ENCODE results near the gene NDUFS7. TPM values are rescaled to one million over a fixed set of nuclear protein-coding genes. Genes with fewer than 3 reads are reported as not detected.

Gene NDUFS7
- polyA plus RNA-seq, 2 of the 4 experiments (the other 2 are of a cell fraction) = 19.3 to 68.9 TPM

DNA sequence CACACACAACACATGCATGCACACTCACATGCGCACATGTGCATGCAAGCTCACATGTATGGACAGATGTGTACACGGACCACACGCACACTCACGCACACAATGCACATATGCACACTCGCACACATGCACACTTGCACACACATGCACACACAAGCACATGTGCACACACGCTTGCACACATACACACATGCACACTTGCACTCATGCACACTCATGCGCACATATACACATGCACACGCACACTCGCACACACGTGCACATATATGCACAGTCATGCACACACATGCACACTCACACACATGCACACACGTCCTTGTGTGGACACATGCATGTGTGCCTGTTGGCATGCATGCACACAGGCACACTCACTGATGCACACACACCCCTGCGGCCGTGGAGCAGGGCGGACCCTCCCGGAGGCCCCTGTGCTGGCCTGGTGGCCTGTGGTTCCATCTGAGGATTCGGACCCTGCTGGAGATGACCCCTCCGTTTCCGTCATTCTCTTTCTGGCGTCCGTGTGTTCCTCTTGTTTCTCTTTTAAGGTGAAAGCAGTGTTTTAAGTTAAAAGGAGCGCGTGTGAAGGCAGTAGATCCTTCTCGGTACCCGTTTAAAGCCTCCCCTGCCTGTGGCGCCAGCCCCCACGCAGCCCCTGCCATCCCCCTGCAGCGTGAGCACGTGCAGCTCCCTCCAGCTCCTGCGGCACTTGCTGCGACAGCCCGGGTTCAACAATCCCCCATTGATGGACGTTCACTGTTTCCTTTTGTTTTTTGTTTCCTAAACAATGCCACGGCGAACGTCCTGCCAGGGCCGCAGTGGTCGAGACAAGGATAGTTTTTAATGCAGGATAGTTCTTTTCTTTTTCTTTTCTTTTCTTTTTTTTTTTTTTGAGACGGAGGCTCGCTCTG, 5.6 kb downstream of the NDUFS7 start:
- Histone ChIP-seq H3K4me3 (no peak overlapping the region), H3K4me2 (no peak overlapping the region), H3K4me1 (peaks cover 4% of the 10 kb centered on the region; the same call in 1 of the 3 replicates), H3K9me3 (no peaks in the 10 kb centered on the region), H3K27ac (no peak overlapping the region)
- CTCF ChIA-PET = no interaction called here
- WGBS (ENCODE audit: missing lambda C conversion rate) = 92% methylated on average over 39 of the region's 39 CpGs
- POLR2A ChIA-PET = no interaction called here
- TF ChIP-seq NFE2L2 (conservative IDR thresholded peaks at IDR 0.05; ENCODE audit: low read length) (peak; percentile 55), HOXA7 (CRISPR knock-in tag; IDR thresholded peaks at IDR 0.05) (no peak)
- FAIRE-seq (no peak), DNase-seq (ENCODE audit: low read depth in 1 of 2, low spot score in 1 of 2) (no peak), ATAC-seq (no peak)

- POLR2A ChIA-PET = no interaction called here
- ATAC-seq (no peak), FAIRE-seq (no peak), DNase-seq (ENCODE audit: low read depth in 1 of 2, low spot score in 1 of 2) (no peak)
- no peaks in the 10 kb centered on the region for H3K4me1 ChIP-seq
- H3K9me3 ChIP-seq = no peaks in the 10 kb centered on the region
- H3K4me2 ChIP-seq = no peak overlapping the region
- TF ChIP-seq SMC3 (IDR thresholded peaks at IDR 0.05) (no peak), MAZ (IDR thresholded peaks at IDR 0.05; ENCODE audit: borderline replicate concordance, low read depth, low read length) (no peak), ELK1 (IDR thresholded peaks at IDR 0.05; ENCODE audit: low read depth, low read length) (no peak), BCL3 (IDR thresholded peaks at IDR 0.05) (no peak), TFCP2L1 (CRISPR knock-in tag; IDR thresholded peaks at IDR 0.05) (no peak), CHD4 (IDR thresholded peaks at IDR 0.05; ENCODE audit: borderline replicate concordance) (no peak), HDAC2 (IDR thresholded peaks at IDR 0.05) (no peak), HEYL (CRISPR knock-in tag; IDR thresholded peaks at IDR 0.05) (no peak), PHF8 (IDR thresholded peaks at IDR 0.05; ENCODE audit: borderline replicate concordance, low read depth) (no peak), EHMT2 (IDR thresholded peaks at IDR 0.05; ENCODE audit: low read depth) (no peak), ZNF302 (CRISPR knock-in tag; IDR thresholded peaks at IDR 0.05) (no peak), EP300 (IDR thresholded peaks at IDR 0.05) (no peak), NPAS2 (CRISPR knock-in tag; IDR thresholded peaks at IDR 0.05; ENCODE audit: borderline replicate concordance) (no peak), POLR2A (IDR thresholded peaks at IDR 0.05; ENCODE audit: low read length) (no peak), FOSL2 (IDR thresholded peaks at IDR 0.05) (no peak), FOSL2 (CRISPR knock-in tag; IDR thresholded peaks at IDR 0.05) (no peak)
- TF ChIP-seq, protein P1, sequence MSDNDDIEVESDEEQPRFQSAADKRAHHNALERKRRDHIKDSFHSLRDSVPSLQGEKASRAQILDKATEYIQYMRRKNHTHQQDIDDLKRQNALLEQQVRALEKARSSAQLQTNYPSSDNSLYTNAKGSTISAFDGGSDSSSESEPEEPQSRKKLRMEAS (IDR thresholded peaks at IDR 0.05) = no peak
- TF ChIP-seq, protein P2, sequence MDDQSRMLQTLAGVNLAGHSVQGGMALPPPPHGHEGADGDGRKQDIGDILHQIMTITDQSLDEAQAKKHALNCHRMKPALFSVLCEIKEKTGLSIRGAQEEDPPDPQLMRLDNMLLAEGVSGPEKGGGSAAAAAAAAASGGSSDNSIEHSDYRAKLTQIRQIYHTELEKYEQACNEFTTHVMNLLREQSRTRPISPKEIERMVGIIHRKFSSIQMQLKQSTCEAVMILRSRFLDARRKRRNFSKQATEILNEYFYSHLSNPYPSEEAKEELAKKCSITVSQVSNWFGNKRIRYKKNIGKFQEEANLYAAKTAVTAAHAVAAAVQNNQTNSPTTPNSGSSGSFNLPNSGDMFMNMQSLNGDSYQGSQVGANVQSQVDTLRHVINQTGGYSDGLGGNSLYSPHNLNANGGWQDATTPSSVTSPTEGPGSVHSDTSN (IDR thresholded peaks at IDR 0.05) = no peak
- TF ChIP-seq, protein P3, sequence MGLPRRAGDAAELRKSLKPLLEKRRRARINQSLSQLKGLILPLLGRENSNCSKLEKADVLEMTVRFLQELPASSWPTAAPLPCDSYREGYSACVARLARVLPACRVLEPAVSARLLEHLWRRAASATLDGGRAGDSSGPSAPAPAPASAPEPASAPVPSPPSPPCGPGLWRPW (IDR thresholded peaks at IDR 0.05) = no peak
- CTCF ChIA-PET = no interaction called here
- H3K27ac ChIP-seq = no peak overlapping the region
- no peak overlapping the region for H3K4me3 ChIP-seq
- WGBS (ENCODE audit: missing lambda C conversion rate) = 97% methylated on average over 34 of the region's 42 CpGs
Measured at GRCh38 chr19:1390890-1391423, 7.2 kb downstream of the NDUFS7 start.

Data from A549 (cell line).